Activated CD4-positive, alpha-beta T cell treated with anti-CD3 and anti-CD28 coated beads, Interleukin-2, amount 10 ng/mL, durations not matched to agents 7 days and 5 days (primary cell): ENCODE measurements around the gene TEF. TPM values are rescaled to one million over a fixed set of nuclear protein-coding genes. Genes with fewer than 3 reads are reported as not detected.

Source experiments
- total RNA-seq, 2 experiments: library from RNA; stranded (reverse); gene quantifications; one replicate each; pipeline ENCODE4 v1.2.3, GENCODE V29; 2021

Gene TEF
- total RNA-seq, 2 experiments from 2014 or later = 3.4 to 4.7 TPM

Other genes starting within 250 kb of the TEF start
- 10 to 100 TPM; 37.0 to 37.2 TPM for gene L3MBTL2, start 176.6 kb upstream of the TEF start, total RNA-seq
- under 1 TPM; 0.17 to 0.35 TPM for gene CHADL, start 141.0 kb upstream of the TEF start, total RNA-seq
- gene RANGAP1, start 95.8 kb upstream of the TEF start, total RNA-seq = 100 to 1,000 TPM; 113 to 117 TPM
- 10 to 100 TPM; 48.9 to 49.3 TPM for gene ZC3H7B, start 80.4 kb upstream of the TEF start, total RNA-seq
- 10 to 100 TPM; 31.4 to 35.1 TPM for gene TOB2, start 64.9 kb downstream of the TEF start, total RNA-seq
- 10 to 100 TPM; 63.6 to 64.8 TPM for gene PHF5A, start 86.8 kb downstream of the TEF start, total RNA-seq
- gene ACO2, start 87.2 kb downstream of the TEF start, total RNA-seq = 10 to 100 TPM; 73.4 to 77.9 TPM
- 10 to 100 TPM; 29.1 to 30.1 TPM for gene POLR3H, start 162.5 kb downstream of the TEF start, total RNA-seq
- not detected for gene CSDC2, start 179.1 kb downstream of the TEF start, total RNA-seq
- gene PMM1, start 207.9 kb downstream of the TEF start, total RNA-seq = 10 to 100 TPM; 33.7 to 39.7 TPM
- 10 to 100 TPM; 30.8 to 32.5 TPM for gene DESI1, start 239.1 kb downstream of the TEF start, total RNA-seq
- gene XRCC6, start 239.4 kb downstream of the TEF start, total RNA-seq = 100 to 1,000 TPM; 283 TPM